Neural cell (in vitro differentiated cells): ENCODE data around the gene YPEL2. TPM values are rescaled to one million over a fixed set of nuclear protein-coding genes. Genes with fewer than 3 reads are reported as not detected.

ENCODE experiments used
- H2AFZ ChIP-seq: fragments of 200-600, 300-800 bp; sonication (generic), shearing (Covaris generic); 2 replicates; pipeline ENCODE4 v1.6.0; 2014; ENCODE audit warnings: low read depth, mild to moderate bottlenecking, antibody characterized with exemption, low read length, moderate library complexity
- H3F3A ChIP-seq: fragments of 200-600 bp; shearing (Covaris generic); 2 replicates; pipeline ENCODE4 v1.6.1; 2016; ENCODE audit warnings: mild to moderate bottlenecking, moderate library complexity, mixed read lengths, antibody characterized with exemption, low read length; ENCODE audit not compliant: insufficient read depth, poor library complexity, severe bottlenecking
- H3K27ac ChIP-seq: fragments of 200-600, 300-800 bp; sonication (generic), shearing (Covaris generic); 2 replicates; pipeline ENCODE4 v1.5.1; 2014; ENCODE audit warnings: mild to moderate bottlenecking, low read length, moderate library complexity
- H3K27me3 ChIP-seq: fragments of 300-800, 200-600 bp; sonication (generic), shearing (Covaris generic); 2 replicates; pipeline ENCODE4 v1.6.0; 2014; ENCODE audit warnings: mild to moderate bottlenecking, low read depth, low read length, moderate library complexity; ENCODE audit not compliant: insufficient read depth
- H3K36me3 ChIP-seq: fragments of 300-800, 200-600 bp; sonication (generic), shearing (Covaris generic); 2 replicates; pipeline ENCODE4 v1.5.1; 2014; ENCODE audit warnings: mild to moderate bottlenecking, antibody characterized with exemption, low read length, moderate library complexity; ENCODE audit not compliant: insufficient read depth
- H3K4me2 ChIP-seq: fragments of 300-800, 200-600 bp; sonication (generic), shearing (Covaris generic); 2 replicates; pipeline ENCODE4 v1.6.0; 2014; ENCODE audit warnings: mild to moderate bottlenecking, low read length
- H3K4me3 ChIP-seq: fragments of 300-800, 200-600 bp; sonication (generic), shearing (Covaris generic); 2 replicates; pipeline ENCODE4 v1.5.1; 2014; ENCODE audit warnings: mild to moderate bottlenecking, low read length, moderate library complexity
- H3K79me2 ChIP-seq: fragments of 200-600 bp; shearing (Covaris generic); replicated peaks from 2 replicates; pipeline ENCODE4 v1.6.0; 2014; ENCODE audit warnings: mild to moderate bottlenecking, low read length, moderate library complexity; ENCODE audit not compliant: insufficient read depth
- H3K9ac ChIP-seq: fragments of 300-800, 200-600 bp; sonication (generic), shearing (Covaris generic); 2 replicates; pipeline ENCODE4 v1.6.1; 2016; ENCODE audit warnings: mild to moderate bottlenecking, low read length, mixed read lengths
- H3K9me2 ChIP-seq: fragments of 200-600 bp; shearing (Covaris generic); 2 replicates; pipeline ENCODE4 v1.6.1; 2016; ENCODE audit warnings: mild to moderate bottlenecking, low read length, mixed read lengths; ENCODE audit not compliant: insufficient read depth
- H3K9me3 ChIP-seq: fragments of 200-600, 300-800 bp; sonication (generic), shearing (Covaris generic); 2 replicates; pipeline ENCODE4 v1.6.1; 2016; ENCODE audit warnings: mild to moderate bottlenecking, mixed run types, low read length, moderate library complexity, mixed read lengths
- H4K20me1 ChIP-seq: fragments of 200-600 bp; shearing (Covaris generic); 2 replicates; pipeline ENCODE4 v1.6.1; 2016; ENCODE audit warnings: mild to moderate bottlenecking, mixed run types; ENCODE audit not compliant: insufficient read depth
- EP300 ChIP-seq: fragments of 450-650 bp; conservative IDR thresholded peaks from 2 replicates; pipeline ENCODE4 v1.6.1; 2014; ENCODE audit warnings: antibody characterized with exemption, mild to moderate bottlenecking, moderate library complexity; ENCODE audit not compliant: poor library complexity, severe bottlenecking
- EZH2 ChIP-seq: fragments of 200-600, 300-800 bp; shearing (Covaris generic), sonication (generic); IDR thresholded peaks from 2 replicates; pipeline ENCODE4 v1.6.1; 2014; ENCODE audit warnings: antibody characterized with exemption, low read length, borderline replicate concordance, mild to moderate bottlenecking; ENCODE audit not compliant: insufficient read depth, poor library complexity, severe bottlenecking
- POLR2AphosphoS5 ChIP-seq: IDR thresholded peaks from 2 replicates; pipeline ENCODE4 v1.6.1; 2012
- RAD21 ChIP-seq: fragments of 450-650 bp; conservative IDR thresholded peaks from 2 replicates; pipeline ENCODE4 v1.6.1; 2014; ENCODE audit warnings: antibody characterized with exemption, mild to moderate bottlenecking, moderate library complexity
- SMC3 ChIP-seq: fragments of 450-650 bp; conservative IDR thresholded peaks from 2 replicates; pipeline ENCODE4 v1.6.1; 2014; ENCODE audit warnings: antibody characterized with exemption, mild to moderate bottlenecking, moderate library complexity; ENCODE audit not compliant: poor library complexity
- TAF1 ChIP-seq: IDR thresholded peaks from 2 replicates; pipeline ENCODE4 v1.6.1; 2012; ENCODE audit warnings: low read depth
- polyA plus RNA-seq: library from polyadenylated mRNA; depleted of rRNA; stranded (reverse); fragments of >200 nt; gene quantifications from 2 replicates; pipeline ENCODE4 v1.2.3, GENCODE V29; 2014
- TF ChIP-seq, protein P1 (sequence below): IDR thresholded peaks from 2 replicates; pipeline ENCODE4 v1.6.1; 2012; ENCODE audit warnings: borderline replicate concordance
- TF ChIP-seq, protein P2 (sequence below): fragments of 450-650 bp; IDR thresholded peaks from 2 replicates; pipeline ENCODE4 v1.5.1; 2014; ENCODE audit warnings: antibody characterized with exemption, mild to moderate bottlenecking, moderate library complexity; ENCODE audit not compliant: poor library complexity, severe bottlenecking

Gene YPEL2
- polyA plus RNA-seq, 1 donor from 2014 or later, result 17.0 TPM

DNA sequence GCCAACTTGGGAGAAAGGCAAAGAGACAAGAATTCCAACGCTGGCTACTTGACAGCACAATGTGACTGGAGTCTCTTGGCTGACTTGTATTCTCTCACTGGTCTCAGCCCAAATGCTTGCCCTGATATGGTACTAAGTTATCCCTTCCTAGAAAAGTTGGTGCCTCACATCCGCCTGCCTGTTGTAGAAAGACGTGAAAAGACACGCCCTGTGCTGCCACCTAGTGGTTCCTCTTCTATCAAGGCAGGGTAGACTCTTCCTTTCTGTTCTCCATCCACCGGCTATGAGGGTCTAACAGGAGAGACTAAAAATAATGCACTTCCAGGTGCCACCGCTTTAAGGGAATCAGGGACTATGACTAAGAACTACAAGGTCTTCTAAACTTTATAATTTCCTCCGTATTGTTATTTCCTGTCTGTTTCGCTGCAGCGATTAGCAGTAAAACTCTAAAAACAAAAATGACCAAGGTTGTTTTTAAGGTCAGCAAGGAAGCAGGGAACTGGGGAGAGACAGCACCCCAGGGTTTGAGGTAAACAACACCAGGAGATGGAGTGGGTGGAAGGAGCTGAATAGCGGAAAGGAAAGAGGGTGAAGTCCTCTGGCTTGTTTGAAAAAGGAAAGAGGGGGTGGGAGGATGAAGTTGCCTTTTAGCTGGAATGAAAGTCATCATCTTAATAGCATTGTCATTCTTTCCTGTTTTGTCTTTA lies 109.5 kb downstream of the YPEL2 start:
- Histone ChIP-seq H3K4me2 (no peak overlapping the region), H3K9ac (no peak overlapping the region), H3K9me3 (no peaks in the 10 kb centered on the region), H3K27me3 (no peaks in the 10 kb centered on the region), H3K36me3 (no peaks in the 10 kb centered on the region), H4K20me1 (no peaks in the 10 kb centered on the region), H3F3A (no peaks in the 10 kb centered on the region), H3K9me2 (no peaks in the 10 kb centered on the region), H3K79me2 (no peaks in the 10 kb centered on the region), H3K27ac (no peak overlapping the region), H2AFZ (no peak overlapping the region), H3K4me3 (no peak overlapping the region)
- TF ChIP-seq EZH2 (no peak), RAD21 (peak; percentile 83), SMC3 (peak; percentile 91), EP300 (no peak)
- TF ChIP-seq, protein P1, sequence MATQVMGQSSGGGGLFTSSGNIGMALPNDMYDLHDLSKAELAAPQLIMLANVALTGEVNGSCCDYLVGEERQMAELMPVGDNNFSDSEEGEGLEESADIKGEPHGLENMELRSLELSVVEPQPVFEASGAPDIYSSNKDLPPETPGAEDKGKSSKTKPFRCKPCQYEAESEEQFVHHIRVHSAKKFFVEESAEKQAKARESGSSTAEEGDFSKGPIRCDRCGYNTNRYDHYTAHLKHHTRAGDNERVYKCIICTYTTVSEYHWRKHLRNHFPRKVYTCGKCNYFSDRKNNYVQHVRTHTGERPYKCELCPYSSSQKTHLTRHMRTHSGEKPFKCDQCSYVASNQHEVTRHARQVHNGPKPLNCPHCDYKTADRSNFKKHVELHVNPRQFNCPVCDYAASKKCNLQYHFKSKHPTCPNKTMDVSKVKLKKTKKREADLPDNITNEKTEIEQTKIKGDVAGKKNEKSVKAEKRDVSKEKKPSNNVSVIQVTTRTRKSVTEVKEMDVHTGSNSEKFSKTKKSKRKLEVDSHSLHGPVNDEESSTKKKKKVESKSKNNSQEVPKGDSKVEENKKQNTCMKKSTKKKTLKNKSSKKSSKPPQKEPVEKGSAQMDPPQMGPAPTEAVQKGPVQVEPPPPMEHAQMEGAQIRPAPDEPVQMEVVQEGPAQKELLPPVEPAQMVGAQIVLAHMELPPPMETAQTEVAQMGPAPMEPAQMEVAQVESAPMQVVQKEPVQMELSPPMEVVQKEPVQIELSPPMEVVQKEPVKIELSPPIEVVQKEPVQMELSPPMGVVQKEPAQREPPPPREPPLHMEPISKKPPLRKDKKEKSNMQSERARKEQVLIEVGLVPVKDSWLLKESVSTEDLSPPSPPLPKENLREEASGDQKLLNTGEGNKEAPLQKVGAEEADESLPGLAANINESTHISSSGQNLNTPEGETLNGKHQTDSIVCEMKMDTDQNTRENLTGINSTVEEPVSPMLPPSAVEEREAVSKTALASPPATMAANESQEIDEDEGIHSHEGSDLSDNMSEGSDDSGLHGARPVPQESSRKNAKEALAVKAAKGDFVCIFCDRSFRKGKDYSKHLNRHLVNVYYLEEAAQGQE, result no peak
- TF ChIP-seq, protein P2, sequence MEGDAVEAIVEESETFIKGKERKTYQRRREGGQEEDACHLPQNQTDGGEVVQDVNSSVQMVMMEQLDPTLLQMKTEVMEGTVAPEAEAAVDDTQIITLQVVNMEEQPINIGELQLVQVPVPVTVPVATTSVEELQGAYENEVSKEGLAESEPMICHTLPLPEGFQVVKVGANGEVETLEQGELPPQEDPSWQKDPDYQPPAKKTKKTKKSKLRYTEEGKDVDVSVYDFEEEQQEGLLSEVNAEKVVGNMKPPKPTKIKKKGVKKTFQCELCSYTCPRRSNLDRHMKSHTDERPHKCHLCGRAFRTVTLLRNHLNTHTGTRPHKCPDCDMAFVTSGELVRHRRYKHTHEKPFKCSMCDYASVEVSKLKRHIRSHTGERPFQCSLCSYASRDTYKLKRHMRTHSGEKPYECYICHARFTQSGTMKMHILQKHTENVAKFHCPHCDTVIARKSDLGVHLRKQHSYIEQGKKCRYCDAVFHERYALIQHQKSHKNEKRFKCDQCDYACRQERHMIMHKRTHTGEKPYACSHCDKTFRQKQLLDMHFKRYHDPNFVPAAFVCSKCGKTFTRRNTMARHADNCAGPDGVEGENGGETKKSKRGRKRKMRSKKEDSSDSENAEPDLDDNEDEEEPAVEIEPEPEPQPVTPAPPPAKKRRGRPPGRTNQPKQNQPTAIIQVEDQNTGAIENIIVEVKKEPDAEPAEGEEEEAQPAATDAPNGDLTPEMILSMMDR, result peak; percentile 88

DNA sequence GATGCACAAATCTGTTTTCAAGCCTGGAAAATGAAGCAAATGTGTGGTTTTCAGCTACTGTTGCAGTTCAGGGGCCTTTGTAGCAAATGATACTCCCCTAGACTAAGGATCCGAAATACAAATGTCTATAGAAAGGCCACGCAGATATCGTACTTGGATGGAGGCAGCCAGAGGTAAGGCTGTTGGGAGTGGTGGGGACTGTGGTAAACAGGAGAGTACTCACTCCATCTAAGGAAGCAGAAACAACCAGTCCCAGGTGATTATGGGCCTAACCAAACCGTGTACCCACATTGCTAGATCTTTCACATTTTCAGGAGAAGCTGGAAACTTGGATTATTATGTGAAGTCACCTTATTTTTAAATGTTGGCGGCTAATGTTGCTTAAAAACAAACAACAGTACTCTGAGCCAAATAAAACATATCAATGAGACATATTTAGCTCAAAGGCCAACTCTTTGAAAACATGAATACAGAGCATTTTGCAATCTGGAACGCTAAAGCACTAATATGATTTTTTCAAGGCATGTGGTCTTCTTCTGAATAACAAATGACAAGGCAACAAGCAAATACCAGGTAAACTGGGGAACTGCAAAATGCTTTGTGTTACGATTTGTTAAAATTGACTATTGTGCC lies 110.1 kb downstream of the YPEL2 start:
- Histone ChIP-seq H2AFZ (no peak overlapping the region), H3K27ac (no peak overlapping the region)
- TF ChIP-seq, protein P2, result no peak
- TF ChIP-seq EZH2, result no peak
- TF ChIP-seq POLR2AphosphoS5, result no peak
- no peak for TF ChIP-seq TAF1
- TF ChIP-seq SMC3, result no peak
- TF ChIP-seq RAD21, result no peak
- no peak for TF ChIP-seq EP300
- TF ChIP-seq, protein P1, result no peak

More for the DNA sequence above, 110.1 kb downstream of the YPEL2 start:
- Histone ChIP-seq H3K4me3 (no peak overlapping the region), H3K9me3 (no peaks in the 10 kb centered on the region), H3K79me2 (no peaks in the 10 kb centered on the region), H3F3A (no peaks in the 10 kb centered on the region), H3K4me2 (no peak overlapping the region), H3K27me3 (no peaks in the 10 kb centered on the region), H3K9me2 (no peaks in the 10 kb centered on the region), H3K9ac (no peak overlapping the region), H3K36me3 (no peaks in the 10 kb centered on the region), H4K20me1 (no peaks in the 10 kb centered on the region)
